Loucy (cell line): ENCODE data around the gene ARHGAP24.

Experiments used
- EZH2phosphoT487 ChIP-seq: fragments of 200-600 bp; IDR thresholded peaks from 2 replicates; pipeline ENCODE4 v1.6.1; 2018; ENCODE audit warnings: antibody characterized with exemption, mild to moderate bottlenecking, moderate library complexity, borderline replicate concordance
- TF ChIP-seq, protein P1 (sequence below): fragments of 200-600 bp; sonication (generic); conservative IDR thresholded peaks from 2 replicates; pipeline ENCODE4 v1.5.1; 2014; ENCODE audit warnings: mild to moderate bottlenecking, antibody characterized with exemption, low read length

DNA sequence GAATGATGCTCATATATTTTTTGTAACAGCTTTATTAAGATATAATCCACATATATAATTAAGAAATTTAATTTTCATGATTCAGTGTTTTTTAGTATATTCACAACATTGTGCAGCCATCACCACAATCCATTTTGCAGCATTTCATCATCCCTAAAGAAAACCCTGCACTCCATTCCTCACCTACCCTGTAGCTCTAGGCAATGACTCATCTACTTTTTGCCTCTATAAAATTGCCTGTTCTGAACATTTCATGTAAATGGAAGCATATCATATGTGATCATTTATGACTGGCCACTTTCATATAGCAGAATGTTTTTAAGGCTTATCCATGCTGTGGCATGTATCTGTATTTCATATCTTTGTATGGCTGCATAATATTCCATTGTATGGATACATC lies 545.0 kb downstream of the ARHGAP24 start:
- TF ChIP-seq EZH2phosphoT487: no peak
- TF ChIP-seq, protein P1, sequence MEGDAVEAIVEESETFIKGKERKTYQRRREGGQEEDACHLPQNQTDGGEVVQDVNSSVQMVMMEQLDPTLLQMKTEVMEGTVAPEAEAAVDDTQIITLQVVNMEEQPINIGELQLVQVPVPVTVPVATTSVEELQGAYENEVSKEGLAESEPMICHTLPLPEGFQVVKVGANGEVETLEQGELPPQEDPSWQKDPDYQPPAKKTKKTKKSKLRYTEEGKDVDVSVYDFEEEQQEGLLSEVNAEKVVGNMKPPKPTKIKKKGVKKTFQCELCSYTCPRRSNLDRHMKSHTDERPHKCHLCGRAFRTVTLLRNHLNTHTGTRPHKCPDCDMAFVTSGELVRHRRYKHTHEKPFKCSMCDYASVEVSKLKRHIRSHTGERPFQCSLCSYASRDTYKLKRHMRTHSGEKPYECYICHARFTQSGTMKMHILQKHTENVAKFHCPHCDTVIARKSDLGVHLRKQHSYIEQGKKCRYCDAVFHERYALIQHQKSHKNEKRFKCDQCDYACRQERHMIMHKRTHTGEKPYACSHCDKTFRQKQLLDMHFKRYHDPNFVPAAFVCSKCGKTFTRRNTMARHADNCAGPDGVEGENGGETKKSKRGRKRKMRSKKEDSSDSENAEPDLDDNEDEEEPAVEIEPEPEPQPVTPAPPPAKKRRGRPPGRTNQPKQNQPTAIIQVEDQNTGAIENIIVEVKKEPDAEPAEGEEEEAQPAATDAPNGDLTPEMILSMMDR: no peak
